Breast epithelium (tissue), 4 donors: ENCODE data around the gene STXBP1. TPM values are rescaled to one million over a fixed set of nuclear protein-coding genes. Genes with fewer than 3 reads are reported as not detected.
A peak's percentile ranks its signal among the peaks of the same experiment; 100 is the strongest.
"Not testable (repeated sequence)": the region's sequence is repeated elsewhere in the genome, so short reads cannot be mapped to it uniquely, and the experiment has no call there.

ENCODE experiments used
- DNase-seq, 2 donors: peaks; one replicate each; pipeline ENCODE4 v3.0.0-alpha.2; 2019; ENCODE audit warnings: low spot score in 2 of 2
- H3K27ac ChIP-seq, 2 donors: fragments of 200-600 bp; sonication (generic) in 1 of 2; one replicate each; pipeline ENCODE4 v1.5.1; 2016 to 2019; ENCODE audit warnings: mild to moderate bottlenecking in 1 of 2
- H3K27me3 ChIP-seq, 2 donors: fragments of 200-600 bp; sonication (generic) in 1 of 2; one replicate each; pipeline versions ENCODE4 v1.5.1 to v1.6.0; 2017 to 2019; ENCODE audit warnings: control low read depth in 1 of 2, mild to moderate bottlenecking in 1 of 2
- H3K36me3 ChIP-seq: fragments of 200-600 bp; one replicate; pipeline ENCODE4 v1.5.1; 2019
- H3K4me1 ChIP-seq, 2 donors: fragments of 200-600 bp; sonication (generic); one replicate each; pipeline ENCODE4 v1.5.1; 2016 to 2019; ENCODE audit warnings: control low read depth in 1 of 2
- H3K4me3 ChIP-seq, 3 donors: fragments of 200-600 bp; sonication (generic); 1 replicate in 2 of 3; 2 replicates in 1 of 3; pipeline ENCODE4 v1.5.1; 2016 to 2019; ENCODE audit warnings: mild to moderate bottlenecking in 3 of 3, moderate library complexity in 2 of 3
- H3K9me3 ChIP-seq, 2 donors: fragments of 200-600 bp; sonication (generic) in 1 of 2; one replicate each; pipeline ENCODE4 v1.5.1; 2016 to 2019; ENCODE audit warnings: control low read depth in 1 of 2
- CTCF ChIP-seq, 3 donors: fragments of 450-650 bp; IDR thresholded peaks; one replicate each; pipeline ENCODE4 v1.5.1; 2016 to 2017; ENCODE audit warnings: antibody characterized with exemption in 3 of 3, mild to moderate bottlenecking in 3 of 3, moderate library complexity in 3 of 3
- POLR2A ChIP-seq: fragments of 450-650 bp; IDR thresholded peaks from one replicate; pipeline ENCODE4 v1.6.1; 2016; ENCODE audit warnings: antibody characterized with exemption, mild to moderate bottlenecking, moderate library complexity
- POLR2AphosphoS5 ChIP-seq, 3 donors: sonication (generic); formaldehyde crosslinking; IDR thresholded peaks; one replicate each; pipeline ENCODE4 v1.6.1; 2017; ENCODE audit warnings: antibody characterized with exemption in 3 of 3
- intact Hi-C: fragments of 100-400 bp; cut with DNase I; formaldehyde crosslinking; loops from one replicate; pipeline ENCODE4 v1.15.1; 2023; ENCODE audit warnings: low total_unique reads
- total RNA-seq, 3 donors: library from RNA; depleted of rRNA; stranded (reverse); fragments of >200 nt; gene quantifications; one replicate each; pipeline ENCODE4 v1.1.0, GENCODE V29; 2016

Gene STXBP1
- total RNA-seq, 3 donors from 2014 or later: 19.0 to 45.9 (median 43.2) TPM

GRCh38 chr9:127578952-127579853 is 32.9 kb upstream of the STXBP1 start:
- Histone ChIP-seq H3K27ac (peak overlapping the region; percentile 88 to 96), H3K4me1 (peaks cover 0 to 30% of the 10 kb centered on the region in 2 donors), H3K9me3 (no peaks in the 10 kb centered on the region), H3K27me3 (no peaks in the 10 kb centered on the region), H3K4me3 (peak overlapping the region; percentile 10 to 39 (median 24)), H3K36me3 (no peaks in the 10 kb centered on the region)
- peak; percentile 89 to 91 for DNase-seq
- no peak for TF ChIP-seq POLR2A
- TF ChIP-seq CTCF (IDR thresholded peaks at IDR 0.05): peak in 2 of 3 donors; percentile 20 to 56
- peak; percentile 37 to 66 (median 61) for TF ChIP-seq POLR2AphosphoS5 (IDR thresholded peaks at IDR 0.05)
- intact Hi-C loops: loop anchor here (10.0 kb wide), 1 partner anchor 1506 kb away; the partner anchor contains the start of gene DOLPP1

- H3K36me3 ChIP-seq: no peaks in the 10 kb centered on the region
- H3K4me3 ChIP-seq: no peak overlapping the region
- H3K4me1 ChIP-seq: peaks cover 0 to 22% of the 10 kb centered on the region in 2 donors
- H3K27me3 ChIP-seq: no peaks in the 10 kb centered on the region
- TF ChIP-seq POLR2AphosphoS5 (IDR thresholded peaks at IDR 0.05) (no peak), CTCF (IDR thresholded peaks at IDR 0.05) (no peak), POLR2A (no peak)
- no peak for DNase-seq
- no peaks in the 10 kb centered on the region for H3K9me3 ChIP-seq
- peak overlapping the region in 1 of 2 donors; percentile 96 for H3K27ac ChIP-seq
- intact Hi-C loops: no loop called here
Observed at GRCh38 chr9:127580366-127580765, 31.7 kb upstream of the STXBP1 start.

GRCh38 chr9:127580879-127581475 is 31.1 kb upstream of the STXBP1 start:
- no peak for TF ChIP-seq POLR2A
- TF ChIP-seq POLR2AphosphoS5 (IDR thresholded peaks at IDR 0.05): no peak
- TF ChIP-seq CTCF (IDR thresholded peaks at IDR 0.05): no peak
- peaks cover 0 to 16% of the 10 kb centered on the region in 2 donors for H3K4me1 ChIP-seq
- intact Hi-C loops: no loop called here
- H3K4me3 ChIP-seq: no peak overlapping the region
- DNase-seq: no peak
- no peaks in the 10 kb centered on the region for H3K27me3 ChIP-seq
- H3K36me3 ChIP-seq: no peaks in the 10 kb centered on the region
- no peak overlapping the region for H3K27ac ChIP-seq
- no peaks in the 10 kb centered on the region for H3K9me3 ChIP-seq

- H3K36me3 ChIP-seq, H3K27me3 ChIP-seq, H3K4me1 ChIP-seq, intact Hi-C loops, DNase-seq, H3K4me3 ChIP-seq, H3K9me3 ChIP-seq: not testable (repeated sequence)
- H3K27ac ChIP-seq: peak overlapping the region in 1 of 2 donors; percentile 54
Observed at GRCh38 chr9:127584474-127584805, 27.6 kb upstream of the STXBP1 start.

- no peak overlapping the region for H3K27ac ChIP-seq
Observed at GRCh38 chr9:127585161-127585819, 26.8 kb upstream of the STXBP1 start.

More at GRCh38 chr9:127585161-127585819, 26.8 kb upstream of the STXBP1 start:
- Histone ChIP-seq H3K4me3 (no peak overlapping the region), H3K9me3 (no peaks in the 10 kb centered on the region), H3K36me3 (no peaks in the 10 kb centered on the region), H3K27me3 (no peaks in the 10 kb centered on the region), H3K4me1 (no peaks in the 10 kb centered on the region)
- no peak for DNase-seq
- TF ChIP-seq POLR2A (no peak), CTCF (IDR thresholded peaks at IDR 0.05) (no peak), POLR2AphosphoS5 (IDR thresholded peaks at IDR 0.05) (no peak)
- intact Hi-C loops: loop anchor here (5.0 kb wide), 2 partner anchors 83 to 147 kb away; no protein-coding TSS in a partner anchor
